HTR-8/SVneo (cell line): ENCODE data around the gene BTBD7.

ENCODE experiments used
- DNase-seq: peaks from one replicate; pipeline ENCODE4 v3.0.0; 2011; ENCODE audit warnings: low spot score, mixed read lengths; ENCODE audit not compliant: insufficient read length
- FAIRE-seq: peaks from 2 replicates; lab custom pipeline; 2011; peaks lifted over from hg19 to GRCh38; lab: Jason Lieb, UNC

BTBD7 gene

DNA sequence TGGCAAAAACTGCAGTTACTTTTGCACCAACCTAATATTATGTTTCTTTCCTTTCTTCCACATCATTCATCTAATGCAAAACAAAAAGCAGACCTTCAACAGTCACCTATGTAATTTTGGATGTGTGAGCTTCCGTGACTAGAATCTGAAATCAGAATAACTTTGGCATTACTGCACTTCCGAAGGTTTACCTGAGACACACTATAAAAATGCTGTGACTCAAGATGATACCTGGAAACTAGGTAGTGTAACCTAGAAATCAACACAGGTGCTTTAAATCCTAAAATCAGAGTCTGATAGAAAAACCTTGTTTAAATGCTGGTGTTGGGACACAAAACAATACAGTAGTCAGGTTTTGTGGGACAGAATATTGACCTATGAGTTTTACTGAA, 2.2 kb downstream of the BTBD7 start:
- DNase-seq (no peak), FAIRE-seq (no peak)

DNA sequence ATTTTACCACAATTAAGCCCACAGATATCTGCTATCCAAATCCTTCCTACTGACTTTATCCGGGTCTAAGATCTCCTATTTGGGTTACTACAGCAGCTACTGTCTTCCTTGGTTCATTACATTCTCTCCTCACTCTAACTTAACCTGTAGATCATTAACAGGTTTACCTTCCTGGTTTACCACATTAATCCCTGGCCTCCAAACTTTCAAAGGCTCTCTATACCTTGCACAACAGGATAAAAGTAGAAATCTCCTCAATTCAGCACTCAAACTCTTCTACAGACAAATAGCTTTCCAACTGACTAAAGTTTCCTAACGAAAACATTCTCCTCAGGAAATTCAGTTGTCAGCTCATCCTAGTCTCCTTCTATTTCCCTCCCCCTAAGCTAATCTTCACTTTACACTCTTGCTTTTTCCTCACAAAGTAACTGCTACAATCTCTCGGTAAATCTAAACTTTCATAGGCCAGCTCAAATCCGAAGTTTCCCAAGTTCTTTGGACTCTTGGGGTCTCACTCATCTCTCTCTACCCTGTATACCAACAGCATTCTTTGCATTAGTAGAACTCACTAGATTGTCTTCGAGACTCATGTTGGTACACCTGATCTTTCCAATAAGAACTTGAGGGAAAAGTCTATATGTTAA, 2.7 kb downstream of the BTBD7 start:
- DNase-seq (no peak), FAIRE-seq (no peak)

GRCh38 chr14:93328546-93328945, 4.3 kb downstream of the BTBD7 start:
- DNase-seq, result no peak
- no peak for FAIRE-seq

DNA sequence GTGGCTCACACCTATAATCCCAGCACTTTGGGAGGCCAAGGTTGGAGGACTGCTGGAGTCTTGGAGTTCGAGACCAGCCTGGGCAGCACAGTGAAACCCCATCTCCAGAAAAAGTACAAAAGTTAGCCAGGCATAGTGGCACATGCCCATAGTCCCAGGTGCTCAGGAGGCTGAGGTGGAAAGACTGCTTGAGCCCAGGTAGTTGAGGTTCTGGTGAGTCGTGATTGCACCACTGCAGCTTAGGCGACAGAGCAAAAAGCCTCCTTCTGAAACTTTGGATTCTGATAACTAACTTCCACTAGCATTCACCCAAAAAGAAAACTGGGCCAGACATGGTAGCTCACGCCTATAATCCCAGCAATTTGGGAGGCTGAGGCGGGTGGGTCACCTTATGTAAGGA, 6.6 kb downstream of the BTBD7 start:
- FAIRE-seq, result no peak
- no peak for DNase-seq

DNA sequence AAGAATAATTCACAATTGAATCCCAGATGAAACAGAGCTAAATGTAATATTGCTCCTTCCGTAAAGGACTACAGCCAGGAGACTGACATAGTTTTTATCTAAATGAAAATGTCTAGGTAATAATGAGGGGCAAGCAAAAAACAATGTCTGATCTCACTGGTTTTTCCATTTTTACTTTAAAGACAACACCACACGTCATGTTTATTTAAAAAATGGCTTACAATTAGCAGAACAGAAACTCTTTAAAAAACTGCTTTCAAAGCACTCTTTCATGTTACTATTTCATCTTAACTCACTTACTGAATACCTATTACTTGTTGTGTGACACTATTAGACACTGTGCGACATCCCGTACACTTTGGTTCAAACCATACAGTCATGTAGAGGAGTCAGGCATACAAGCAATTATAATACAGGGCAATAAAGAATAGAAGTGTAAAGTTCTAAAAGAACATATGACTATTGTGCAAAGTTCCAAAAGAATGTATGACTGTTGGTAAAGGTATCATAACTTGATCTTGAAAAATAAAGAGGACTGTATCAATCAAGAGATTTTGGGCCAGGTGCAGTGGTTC, 9.1 kb downstream of the BTBD7 start:
- FAIRE-seq, result no peak
- no peak for DNase-seq

DNA sequence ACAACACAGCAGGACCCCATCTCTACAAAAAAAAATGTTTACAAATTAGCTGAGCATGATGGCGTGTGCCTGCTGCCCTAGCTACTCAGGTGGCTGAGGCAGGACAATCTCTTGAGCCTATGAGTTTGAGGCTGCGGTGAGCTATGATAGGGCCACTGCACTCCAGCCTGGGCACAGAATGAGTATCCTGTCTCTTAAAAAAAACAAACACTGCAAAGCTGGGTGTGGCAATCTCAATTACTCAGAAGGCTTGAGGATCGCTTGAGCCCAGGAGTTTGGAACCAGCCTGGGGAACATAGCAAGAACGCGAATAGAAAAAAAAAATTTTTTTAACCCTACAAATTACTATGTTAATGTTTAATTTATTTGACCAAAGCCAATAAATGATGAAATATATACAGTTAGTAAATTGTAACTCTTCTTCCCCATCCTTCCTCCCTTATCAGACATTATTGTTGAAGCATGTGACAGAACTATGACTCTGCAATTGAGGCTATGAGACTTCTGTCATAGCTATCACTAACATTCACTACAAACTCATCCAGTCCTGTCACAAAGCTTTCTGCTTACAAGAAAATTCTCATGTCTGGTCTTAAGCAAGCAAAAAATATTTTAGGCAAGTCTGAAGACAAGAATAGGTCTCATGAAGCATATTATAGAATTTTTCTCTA, 9.8 kb downstream of the BTBD7 start:
- no peak for DNase-seq
- FAIRE-seq, result no peak

DNA sequence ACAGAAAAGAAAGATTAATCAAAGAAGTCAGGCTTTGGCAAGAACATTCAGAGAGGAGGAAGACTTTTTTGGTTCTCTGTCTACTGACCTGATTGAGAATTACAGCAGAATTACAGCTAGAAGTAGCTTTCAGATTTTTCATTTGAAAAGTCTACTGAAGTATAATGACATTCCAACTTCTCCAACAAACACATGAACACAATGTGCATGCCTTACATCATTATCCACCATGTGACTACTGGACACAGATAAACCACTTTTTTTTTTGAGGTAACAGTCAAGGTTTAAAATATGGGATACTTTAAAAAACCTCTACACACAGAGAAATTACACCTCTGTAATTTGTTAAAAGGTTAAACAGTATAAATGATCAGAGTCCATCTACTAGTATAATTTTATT, 12.3 kb downstream of the BTBD7 start:
- FAIRE-seq, result no peak
- no peak for DNase-seq

- FAIRE-seq, result no peak
- DNase-seq, result no peak
Measured at GRCh38 chr14:93319958-93320357, 12.9 kb downstream of the BTBD7 start.

- no peak for FAIRE-seq
- no peak for DNase-seq
Measured at GRCh38 chr14:93319494-93319893, 13.3 kb downstream of the BTBD7 start.

DNA sequence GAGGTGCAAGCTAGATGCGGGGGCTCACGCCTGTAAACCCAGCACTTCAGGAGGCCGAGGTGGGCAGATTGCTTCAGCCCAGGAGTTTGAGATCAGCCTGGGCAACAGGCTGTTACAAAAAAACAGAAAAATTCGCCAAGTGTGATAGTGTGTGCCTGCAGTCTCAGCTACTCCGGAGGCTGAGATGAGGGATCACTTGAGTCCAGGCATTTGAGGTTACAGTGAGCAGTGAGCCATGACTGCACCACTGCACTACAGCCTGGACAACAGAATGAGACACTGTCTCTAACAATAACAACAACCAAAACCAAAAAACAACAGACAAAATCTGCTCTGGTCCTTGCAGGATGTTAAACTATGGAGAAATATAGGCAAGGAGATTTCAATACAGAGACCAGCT, 13.9 kb downstream of the BTBD7 start:
- no peak for DNase-seq
- peak; percentile 68 for FAIRE-seq

GRCh38 chr14:93317875-93318807, 14.7 kb downstream of the BTBD7 start:
- FAIRE-seq (no peak), DNase-seq (peak; percentile 42)

DNA sequence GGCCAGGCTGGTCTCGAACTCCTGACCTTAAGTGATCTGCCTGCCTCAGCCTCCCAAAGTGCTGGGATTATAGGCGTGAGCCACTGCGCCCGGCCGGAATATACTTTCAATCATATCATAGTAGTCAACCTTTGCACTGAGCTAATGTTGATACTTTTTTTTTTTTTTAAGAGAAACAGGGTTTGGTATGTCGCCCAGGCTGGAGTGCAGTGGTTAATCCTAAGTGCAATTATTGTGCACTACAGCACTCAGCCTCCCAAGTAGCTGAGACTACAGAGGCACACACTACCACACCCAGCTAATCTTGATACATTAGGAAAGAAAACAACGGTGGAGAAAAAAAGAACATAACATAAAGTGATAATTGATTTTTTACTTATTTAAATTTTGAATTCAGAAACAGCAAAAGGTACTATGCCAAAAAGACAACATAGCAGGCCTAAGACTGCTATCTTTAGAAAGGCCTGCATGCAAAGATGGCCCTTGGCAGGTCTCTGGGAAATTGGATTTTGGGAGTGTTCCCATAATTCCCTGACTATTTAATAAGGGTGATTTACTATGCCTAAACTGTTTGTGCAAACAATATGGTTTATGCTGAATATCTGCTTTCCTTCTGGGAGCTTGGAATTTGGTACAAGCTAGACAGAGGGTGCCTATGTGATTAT, 15.5 kb downstream of the BTBD7 start:
- FAIRE-seq (no peak), DNase-seq (no peak)

DNA sequence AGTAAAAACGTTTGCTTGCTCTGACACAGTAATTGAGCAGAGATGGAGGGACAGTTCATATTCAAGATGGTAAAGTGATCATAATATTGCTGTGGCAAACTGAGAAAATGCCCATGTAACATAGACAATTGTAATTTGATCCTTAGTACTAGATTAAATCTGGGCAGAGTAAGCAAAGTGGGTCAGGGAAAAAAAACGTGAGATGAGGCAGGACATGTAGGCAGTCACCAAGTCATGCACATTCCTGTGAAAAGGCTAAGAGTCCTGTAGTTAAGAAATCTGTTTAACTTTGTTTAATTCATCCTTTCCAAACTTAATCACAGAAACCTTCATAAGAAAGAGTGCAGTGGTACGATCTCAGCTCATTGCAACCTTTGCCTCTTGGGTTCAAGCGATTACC, 16.1 kb downstream of the BTBD7 start:
- DNase-seq (no peak), FAIRE-seq (no peak)

- DNase-seq (no peak), FAIRE-seq (no peak)
Measured at GRCh38 chr14:93315575-93315974, 17.3 kb downstream of the BTBD7 start.

GRCh38 chr14:93311082-93311481, 21.8 kb downstream of the BTBD7 start:
- DNase-seq, result no peak
- no peak for FAIRE-seq

DNA sequence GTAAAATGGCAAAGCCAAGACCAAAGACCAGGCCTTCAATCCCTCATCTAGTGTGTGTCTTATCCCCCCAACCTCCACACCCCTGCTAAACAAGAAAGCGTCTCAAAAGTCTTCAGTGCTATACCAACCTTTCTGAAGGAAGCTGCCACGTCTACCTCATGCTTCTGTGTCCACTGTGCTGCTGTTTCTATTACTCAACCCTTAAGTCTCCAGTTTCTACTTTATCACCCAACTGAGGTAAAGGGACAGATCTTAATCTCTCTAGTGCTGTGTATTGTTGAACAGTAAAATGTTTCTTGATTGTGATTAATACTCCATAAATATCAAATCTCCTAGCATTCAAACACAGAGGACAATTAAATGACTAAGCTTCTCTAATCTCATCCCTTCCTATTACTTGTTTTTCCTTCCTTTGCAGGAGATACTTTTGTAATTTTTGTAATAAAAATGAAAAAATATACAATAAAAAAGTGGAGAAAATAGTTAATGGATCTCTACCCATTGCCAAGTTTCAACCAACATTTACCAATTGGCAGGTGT, 23.3 kb downstream of the BTBD7 start:
- FAIRE-seq (no peak), DNase-seq (no peak)

- no peak for FAIRE-seq
- DNase-seq, result no peak
Measured at GRCh38 chr14:93308686-93309345, 24.0 kb downstream of the BTBD7 start.

- DNase-seq, result no peak
- no peak for FAIRE-seq
Measured at GRCh38 chr14:93306812-93307211, 26.0 kb downstream of the BTBD7 start.

DNA sequence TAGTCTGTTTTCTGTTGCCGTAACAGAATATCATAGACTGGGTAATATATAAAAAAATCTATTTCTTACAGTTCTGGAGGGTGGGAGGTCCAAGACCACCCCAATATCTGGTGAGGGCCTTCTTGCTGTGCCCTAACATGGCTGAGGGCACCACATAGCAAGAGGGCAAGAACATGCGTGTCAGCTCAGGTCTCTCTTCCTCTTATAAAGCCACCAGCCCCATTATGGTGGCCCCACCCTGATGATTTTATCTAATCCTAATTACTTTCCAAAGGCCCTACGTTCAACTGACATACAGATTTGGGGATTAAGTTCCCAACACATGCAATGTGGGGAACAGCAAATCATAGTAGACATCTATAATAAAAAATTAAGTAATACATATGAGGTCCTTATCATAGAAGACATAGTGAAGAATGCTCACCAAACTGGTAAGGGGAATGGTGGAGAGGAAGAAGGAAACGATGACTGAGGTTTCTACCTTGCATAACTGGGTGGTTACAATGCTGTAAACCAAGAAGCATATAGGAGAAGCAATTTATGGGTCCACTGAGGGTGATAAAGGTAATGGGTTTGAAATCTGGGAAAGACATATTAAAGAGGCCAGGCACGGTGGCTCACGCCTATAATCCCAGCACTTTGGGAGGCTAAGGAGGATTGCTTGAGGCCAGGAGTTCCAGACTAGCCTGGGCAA, 27.0 kb downstream of the BTBD7 start:
- FAIRE-seq (no peak), DNase-seq (no peak)
